Measurements from ENCODE around the gene PLCH2.

Gene PLCH2

GRCh38 chr1:2508180-2508579 lies 32.1 kb downstream of the PLCH2 start:
- Histone ChIP-seq H3K4me3 (ENCODE audit: low read length) (no peak overlapping the region), H3K4me1 (ENCODE audit: control insufficient read depth, low read length) (no peaks in the 10 kb centered on the region), H3K4me2 (ENCODE audit: low read length) (no peak overlapping the region), H3K36me3 (ENCODE audit: control insufficient read depth, low read length) (peaks cover 38% of the 10 kb centered on the region; the same call in 1 of the 2 replicates), H3K79me2 (ENCODE audit: control insufficient read depth, low read length) (no peaks in the 10 kb centered on the region), H3K27me3 (ENCODE audit: control insufficient read depth, low read length) (no peaks in the 10 kb centered on the region), H3K9me3 (ENCODE audit: control insufficient read depth, insufficient read depth, low read length) (no peaks in the 10 kb centered on the region), H4K20me1 (ENCODE audit: control insufficient read depth, insufficient read depth, low read depth, low read length) (no peaks in the 10 kb centered on the region), H3K27ac (ENCODE audit: low read depth, low read length) (no peak overlapping the region), H3F3A (ENCODE audit: control insufficient read depth, insufficient read depth) (no peaks in the 10 kb centered on the region), H3K9me2 (replicated peaks; ENCODE audit: control insufficient read depth, low read length) (no peaks in the 10 kb centered on the region)
- TF ChIP-seq CTCF (IDR thresholded peaks at IDR 0.05; ENCODE audit: low read depth, low read length, poor library complexity, severe bottlenecking) (no peak), EZH2phosphoT487 (IDR thresholded peaks at IDR 0.05; ENCODE audit: borderline replicate concordance, low read length) (no peak)

- no peak for TF ChIP-seq CTCF (IDR thresholded peaks at IDR 0.05; ENCODE audit: low read depth, low read length, poor library complexity, severe bottlenecking)
- no peak for TF ChIP-seq EZH2phosphoT487 (IDR thresholded peaks at IDR 0.05; ENCODE audit: borderline replicate concordance, low read length)
- Histone ChIP-seq H3K9me3 (ENCODE audit: control insufficient read depth, insufficient read depth, low read length) (no peaks in the 10 kb centered on the region), H3K27ac (ENCODE audit: low read depth, low read length) (no peak overlapping the region), H3K27me3 (ENCODE audit: control insufficient read depth, low read length) (no peaks in the 10 kb centered on the region), H3F3A (ENCODE audit: control insufficient read depth, insufficient read depth) (no peaks in the 10 kb centered on the region), H3K9me2 (replicated peaks; ENCODE audit: control insufficient read depth, low read length) (no peaks in the 10 kb centered on the region), H4K20me1 (ENCODE audit: control insufficient read depth, insufficient read depth, low read depth, low read length) (no peaks in the 10 kb centered on the region), H3K4me2 (ENCODE audit: low read length) (no peak overlapping the region), H3K36me3 (ENCODE audit: control insufficient read depth, low read length) (peaks cover 42% of the 10 kb centered on the region), H3K4me1 (ENCODE audit: control insufficient read depth, low read length) (no peaks in the 10 kb centered on the region), H3K79me2 (ENCODE audit: control insufficient read depth, low read length) (no peaks in the 10 kb centered on the region), H3K4me3 (ENCODE audit: low read length) (no peak overlapping the region)
Measured at GRCh38 chr1:2508751-2509150, 32.7 kb downstream of the PLCH2 start.

GRCh38 chr1:2509589-2509988 lies 33.5 kb downstream of the PLCH2 start:
- Histone ChIP-seq H3K4me1 (ENCODE audit: control insufficient read depth, low read length) (no peaks in the 10 kb centered on the region), H3K9me2 (replicated peaks; ENCODE audit: control insufficient read depth, low read length) (no peaks in the 10 kb centered on the region), H3K4me2 (ENCODE audit: low read length) (no peak overlapping the region), H4K20me1 (ENCODE audit: control insufficient read depth, insufficient read depth, low read depth, low read length) (no peaks in the 10 kb centered on the region), H3F3A (ENCODE audit: control insufficient read depth, insufficient read depth) (no peaks in the 10 kb centered on the region), H3K4me3 (ENCODE audit: low read length) (no peak overlapping the region), H3K27me3 (ENCODE audit: control insufficient read depth, low read length) (no peaks in the 10 kb centered on the region), H3K79me2 (ENCODE audit: control insufficient read depth, low read length) (no peaks in the 10 kb centered on the region), H3K36me3 (ENCODE audit: control insufficient read depth, low read length) (peaks cover 46% of the 10 kb centered on the region), H3K27ac (ENCODE audit: low read depth, low read length) (no peak overlapping the region), H3K9me3 (ENCODE audit: control insufficient read depth, insufficient read depth, low read length) (no peaks in the 10 kb centered on the region)
- TF ChIP-seq EZH2phosphoT487 (IDR thresholded peaks at IDR 0.05; ENCODE audit: borderline replicate concordance, low read length) (no peak), CTCF (IDR thresholded peaks at IDR 0.05; ENCODE audit: low read depth, low read length, poor library complexity, severe bottlenecking) (no peak)

Data from DOHH2 (cell line).